Left ventricle myocardium inferior (tissue), 1 donor: ENCODE data around the gene HS6ST1. TPM values are rescaled to one million over a fixed set of nuclear protein-coding genes. Genes with fewer than 3 reads are reported as not detected.
A peak's percentile ranks its signal among the peaks of the same experiment; 100 is the strongest.

Experiments
- DNase-seq: peaks from one replicate; pipeline ENCODE4 v3.0.0-alpha.2; 2020
- H3K27ac ChIP-seq: fragments of 200-600 bp; replicated peaks from 2 replicates; pipeline ENCODE4 v1.8.0; 2021
- H3K27me3 ChIP-seq: fragments of 200-600 bp; 2 replicates; pipeline ENCODE4 v1.8.0; 2021; ENCODE audit warnings: low read depth
- H3K36me3 ChIP-seq: fragments of 200-600 bp; 2 replicates; pipeline ENCODE4 v1.8.0; 2021
- H3K4me1 ChIP-seq: fragments of 200-600 bp; 2 replicates; pipeline ENCODE4 v1.8.0; 2021
- H3K4me3 ChIP-seq: fragments of 200-600 bp; 2 replicates; pipeline ENCODE4 v1.8.0; 2021; ENCODE audit warnings: mild to moderate bottlenecking, moderate library complexity
- H3K9me3 ChIP-seq: fragments of 200-600 bp; replicated peaks from 2 replicates; pipeline ENCODE4 v1.8.0; 2021
- intact Hi-C: fragments of 100-400 bp; cut with micrococcal nuclease; formaldehyde crosslinking; loops from one replicate; pipeline ENCODE4 v1.11.0; 2022
- total RNA-seq: library from RNA; stranded (reverse); fragmentation: NEBNext Ultra II Directional; extraction: Animal tissue kit (Norgen Biotek cat#: 25700); gene quantifications from one replicate; pipeline ENCODE4 v1.2.1, GENCODE V29; 2021
- TF ChIP-seq, protein P1 (sequence below): fragments of 200-600 bp; IDR thresholded peaks from 2 replicates; pipeline ENCODE4 v1.8.0; 2021; ENCODE audit warnings: antibody characterized with exemption, mild to moderate bottlenecking, borderline replicate concordance
- donor health status: DM: no; HTN: yes; CAD: no; lungs with severe emphysema.

HS6ST1 gene
- total RNA-seq, 1 donor from 2014 or later = 26.7 TPM

DNA sequence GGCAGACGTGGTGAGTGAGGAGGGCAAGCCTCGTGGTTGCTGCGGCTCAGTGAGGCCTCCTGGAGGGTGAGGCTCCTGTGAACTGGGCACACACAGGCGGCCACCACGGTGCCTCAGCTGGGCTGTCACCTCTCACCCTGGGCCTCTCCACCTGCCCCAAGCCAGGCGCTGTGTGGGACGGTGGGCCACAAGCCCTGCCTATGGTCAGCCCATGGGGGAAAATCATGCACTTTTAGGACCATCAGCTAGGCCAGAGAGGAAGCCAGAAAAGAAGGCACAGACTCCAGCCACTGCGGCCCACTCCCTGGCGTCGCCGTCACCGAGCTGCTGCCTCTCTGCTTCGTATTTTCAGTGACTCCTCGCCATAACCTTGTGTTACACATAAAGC is 28.5 kb upstream of the HS6ST1 start:
- no peak for DNase-seq
- TF ChIP-seq, protein P1, sequence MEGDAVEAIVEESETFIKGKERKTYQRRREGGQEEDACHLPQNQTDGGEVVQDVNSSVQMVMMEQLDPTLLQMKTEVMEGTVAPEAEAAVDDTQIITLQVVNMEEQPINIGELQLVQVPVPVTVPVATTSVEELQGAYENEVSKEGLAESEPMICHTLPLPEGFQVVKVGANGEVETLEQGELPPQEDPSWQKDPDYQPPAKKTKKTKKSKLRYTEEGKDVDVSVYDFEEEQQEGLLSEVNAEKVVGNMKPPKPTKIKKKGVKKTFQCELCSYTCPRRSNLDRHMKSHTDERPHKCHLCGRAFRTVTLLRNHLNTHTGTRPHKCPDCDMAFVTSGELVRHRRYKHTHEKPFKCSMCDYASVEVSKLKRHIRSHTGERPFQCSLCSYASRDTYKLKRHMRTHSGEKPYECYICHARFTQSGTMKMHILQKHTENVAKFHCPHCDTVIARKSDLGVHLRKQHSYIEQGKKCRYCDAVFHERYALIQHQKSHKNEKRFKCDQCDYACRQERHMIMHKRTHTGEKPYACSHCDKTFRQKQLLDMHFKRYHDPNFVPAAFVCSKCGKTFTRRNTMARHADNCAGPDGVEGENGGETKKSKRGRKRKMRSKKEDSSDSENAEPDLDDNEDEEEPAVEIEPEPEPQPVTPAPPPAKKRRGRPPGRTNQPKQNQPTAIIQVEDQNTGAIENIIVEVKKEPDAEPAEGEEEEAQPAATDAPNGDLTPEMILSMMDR = no peak
- Histone ChIP-seq H3K36me3 (no peaks in the 10 kb centered on the region), H3K4me1 (peaks cover 21% of the 10 kb centered on the region), H3K27ac (peak overlapping the region; percentile 78), H3K27me3 (no peaks in the 10 kb centered on the region), H3K4me3 (no peak overlapping the region), H3K9me3 (peaks cover 17% of the 10 kb centered on the region)
- intact Hi-C loops = no loop called here

DNA sequence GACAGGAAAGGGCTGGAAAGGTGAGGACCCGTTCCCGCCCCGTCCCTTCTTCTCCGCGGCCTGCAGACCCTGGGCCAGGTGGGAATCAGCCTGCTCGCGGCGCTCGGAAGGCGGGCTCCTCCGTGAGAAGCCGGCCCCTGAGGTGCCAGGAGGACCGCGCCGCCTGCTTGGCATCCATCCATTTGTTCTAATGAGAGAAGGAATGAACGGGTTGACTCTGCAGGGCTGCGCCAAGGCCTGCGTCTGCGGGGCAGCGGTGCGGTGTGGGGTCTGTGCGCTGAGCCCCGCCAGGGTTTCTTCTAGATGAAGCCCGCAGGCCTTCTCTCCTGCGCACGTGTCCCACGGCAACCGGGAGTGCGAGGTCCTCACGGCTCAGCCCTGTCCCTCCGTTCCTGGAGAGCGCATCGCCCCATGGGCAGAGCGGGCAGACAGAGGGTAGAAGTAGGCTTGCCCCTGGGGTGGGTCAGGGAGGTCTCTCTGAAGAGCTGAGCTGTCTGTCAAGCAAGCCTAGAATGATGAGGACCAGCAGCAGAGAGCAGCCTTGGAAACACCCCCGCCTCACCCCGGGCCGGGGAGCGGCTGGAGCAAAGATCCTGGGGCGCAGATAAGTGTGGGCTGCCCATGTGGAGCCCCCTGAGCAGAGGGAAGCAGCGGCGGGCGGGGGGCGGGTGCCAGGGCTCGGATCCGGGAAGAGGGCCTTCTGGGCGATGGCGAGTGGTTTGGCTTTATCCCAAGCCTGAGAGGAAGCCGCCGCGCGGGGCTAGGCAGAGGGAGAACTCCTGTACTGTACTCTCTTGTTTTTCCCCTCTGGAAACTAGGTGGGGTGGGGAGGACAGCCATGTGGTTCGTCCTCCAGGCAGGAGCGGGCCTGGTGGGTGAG is 27.9 kb upstream of the HS6ST1 start:
- DNase-seq = no peak
- Histone ChIP-seq H3K36me3 (no peaks in the 10 kb centered on the region), H3K4me1 (peaks cover 21% of the 10 kb centered on the region), H3K4me3 (no peak overlapping the region), H3K9me3 (peaks cover 10% of the 10 kb centered on the region), H3K27me3 (no peaks in the 10 kb centered on the region), H3K27ac (no peak overlapping the region)
- TF ChIP-seq, protein P1 = no peak
- intact Hi-C loops = no loop called here

DNA sequence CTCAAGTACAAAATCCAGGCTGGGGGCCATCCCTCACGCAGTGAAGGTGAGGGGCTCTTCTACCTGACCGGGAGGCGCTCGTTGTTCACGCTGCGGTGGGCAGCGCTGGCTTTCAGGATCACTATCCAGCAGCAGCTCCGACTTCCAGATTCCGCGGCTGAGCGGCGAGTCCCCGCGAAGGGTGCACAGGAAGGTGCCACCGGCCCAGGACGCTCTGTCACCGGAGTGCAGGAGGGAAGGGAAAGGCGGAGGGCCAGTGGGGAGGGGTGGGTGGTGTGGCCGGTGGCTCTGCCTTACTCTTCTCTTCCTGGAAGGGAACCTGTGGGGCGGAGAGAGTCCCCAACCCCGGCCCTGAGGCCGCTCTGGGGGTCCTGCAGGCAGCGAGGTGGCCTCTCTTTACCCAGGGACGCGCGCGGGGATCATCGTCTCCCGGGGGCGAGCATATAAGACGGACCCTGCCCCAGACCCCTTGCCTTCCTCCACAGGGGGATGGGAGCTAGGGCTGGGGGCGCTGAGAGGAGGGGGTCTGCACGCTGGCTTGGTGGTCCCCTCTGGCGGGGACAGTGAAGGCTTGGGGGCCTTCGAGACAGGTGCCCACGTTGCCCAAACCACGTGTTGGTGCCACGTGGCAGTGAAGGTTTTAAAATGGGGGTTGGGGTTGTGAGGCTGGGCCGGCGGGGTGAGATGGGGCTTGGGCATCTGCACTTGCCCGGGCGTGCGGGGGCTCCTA is 26.9 kb upstream of the HS6ST1 start:
- TF ChIP-seq, protein P1 = no peak
- DNase-seq = no peak
- Histone ChIP-seq H3K27ac (no peak overlapping the region), H3K4me1 (peaks cover 21% of the 10 kb centered on the region), H3K36me3 (no peaks in the 10 kb centered on the region), H3K27me3 (no peaks in the 10 kb centered on the region), H3K9me3 (peaks cover 9% of the 10 kb centered on the region), H3K4me3 (no peak overlapping the region)
- intact Hi-C loops = no loop called here

DNA sequence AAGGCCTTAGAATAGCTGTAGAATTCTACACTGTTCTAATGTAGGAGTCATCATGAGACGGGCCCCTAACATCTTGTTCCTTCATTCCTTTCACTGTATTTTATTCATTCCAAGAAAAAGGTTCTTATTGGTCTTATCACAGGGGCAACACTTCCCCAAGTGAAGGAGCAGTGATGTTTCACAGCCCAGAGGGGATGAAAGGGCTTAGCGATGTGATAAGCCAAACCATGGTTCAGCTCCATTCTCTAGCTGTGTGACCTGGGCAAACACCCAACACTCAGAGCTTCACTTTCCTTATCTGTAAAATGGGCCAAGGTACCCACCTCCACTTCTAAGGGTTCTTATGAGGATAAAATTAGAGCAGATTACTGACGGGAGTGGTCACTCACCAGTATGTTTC is 25.4 kb upstream of the HS6ST1 start:
- intact Hi-C loops = no loop called here
- TF ChIP-seq, protein P1 = no peak
- Histone ChIP-seq H3K27me3 (no peaks in the 10 kb centered on the region), H3K4me1 (peaks cover 21% of the 10 kb centered on the region), H3K9me3 (peaks cover 9% of the 10 kb centered on the region), H3K4me3 (no peak overlapping the region), H3K36me3 (no peaks in the 10 kb centered on the region), H3K27ac (no peak overlapping the region)
- DNase-seq = no peak

DNA sequence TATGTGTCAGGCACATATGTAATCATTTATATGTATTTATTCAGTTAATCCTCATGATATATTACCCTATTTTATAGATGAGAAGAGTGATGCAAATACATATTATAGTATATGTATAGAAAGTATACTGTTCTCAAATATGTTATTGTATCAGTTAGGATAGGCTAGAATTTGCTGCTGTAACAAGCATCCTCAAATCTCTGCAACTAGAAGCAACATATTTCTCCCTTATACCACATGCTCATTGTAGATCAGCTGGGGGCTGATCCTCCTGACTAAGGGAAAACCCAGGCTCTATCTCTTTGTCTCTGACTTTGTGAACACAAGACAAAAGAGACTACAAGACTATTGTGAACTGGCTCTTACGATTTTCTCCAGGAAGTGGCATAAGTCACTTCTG is 24.8 kb upstream of the HS6ST1 start:
- no peaks in the 10 kb centered on the region for H3K36me3 ChIP-seq
- no peaks in the 10 kb centered on the region for H3K27me3 ChIP-seq
- TF ChIP-seq, protein P1 = no peak
- intact Hi-C loops = no loop called here
- peaks cover 15% of the 10 kb centered on the region for H3K4me1 ChIP-seq
- no peak for DNase-seq
- peaks cover 9% of the 10 kb centered on the region for H3K9me3 ChIP-seq
- no peak overlapping the region for H3K27ac ChIP-seq
- H3K4me3 ChIP-seq = no peak overlapping the region
